NCI-H2029 (cell line): Measurements from ENCODE around the gene TBATA.
A peak's percentile ranks its signal among the peaks of the same experiment; 100 is the strongest.

Experiments
- DNase-seq: peaks from one replicate; lab custom pipeline; 2025; lab: John Stamatoyannopoulos, UW

The TBATA gene, protein sequence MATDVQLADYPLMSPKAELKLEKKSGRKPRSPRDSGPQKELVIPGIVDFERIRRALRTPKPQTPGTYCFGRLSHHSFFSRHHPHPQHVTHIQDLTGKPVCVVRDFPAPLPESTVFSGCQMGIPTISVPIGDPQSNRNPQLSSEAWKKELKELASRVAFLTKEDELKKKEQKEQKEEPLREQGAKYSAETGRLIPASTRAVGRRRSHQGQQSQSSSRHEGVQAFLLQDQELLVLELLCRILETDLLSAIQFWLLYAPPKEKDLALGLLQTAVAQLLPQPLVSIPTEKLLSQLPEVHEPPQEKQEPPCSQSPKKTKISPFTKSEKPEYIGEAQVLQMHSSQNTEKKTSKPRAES

GRCh38 chr10:70785190-70785589 is at the start of gene TBATA:
Gene TBATA (minus strand): TSS chr10:70785377. CDS start chr10:70783379, 1,998 bp downstream.
- no peak for DNase-seq

DNA sequence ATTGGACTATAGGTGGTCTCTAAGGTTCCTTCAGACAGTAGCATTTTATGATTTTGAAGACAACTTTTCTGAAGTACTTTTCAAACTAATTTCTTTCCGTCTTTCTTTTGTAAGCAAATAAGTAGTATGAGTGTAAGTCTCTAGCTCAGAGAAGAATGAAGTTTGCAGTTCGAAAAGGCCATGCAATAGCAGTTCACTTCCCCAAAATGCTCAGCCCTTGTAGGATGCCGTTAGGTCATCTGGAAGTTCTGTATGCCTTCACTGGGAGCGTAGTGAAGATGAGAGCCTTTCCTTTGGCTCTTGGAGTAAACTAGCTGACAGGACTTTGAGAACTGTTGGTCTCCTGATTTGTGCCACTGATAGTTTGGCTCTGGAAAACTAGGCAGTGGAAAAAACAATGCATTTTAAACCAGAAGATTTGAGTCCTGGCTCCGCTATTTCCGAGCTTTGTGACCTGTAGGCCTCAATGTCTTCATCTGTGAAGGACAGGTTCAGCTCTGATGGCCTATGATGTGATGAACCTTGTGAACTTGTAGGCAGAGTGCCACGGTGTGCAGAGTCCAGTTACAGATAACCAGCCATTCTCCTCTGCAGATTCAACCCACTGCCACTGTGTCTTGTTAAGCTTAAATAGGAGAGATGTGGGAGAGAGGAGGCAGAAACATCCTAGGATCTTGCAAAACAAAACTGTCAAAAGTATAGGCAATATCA is 49.4 kb upstream of the TBATA start:
- no peak for DNase-seq

- DNase-seq: no peak
These were observed 48.8 kb upstream of the TBATA start for GRCh38 chr10:70834021-70834420.

- DNase-seq: no peak
These were observed 48.4 kb upstream of the TBATA start for GRCh38 chr10:70833601-70834000.

DNA sequence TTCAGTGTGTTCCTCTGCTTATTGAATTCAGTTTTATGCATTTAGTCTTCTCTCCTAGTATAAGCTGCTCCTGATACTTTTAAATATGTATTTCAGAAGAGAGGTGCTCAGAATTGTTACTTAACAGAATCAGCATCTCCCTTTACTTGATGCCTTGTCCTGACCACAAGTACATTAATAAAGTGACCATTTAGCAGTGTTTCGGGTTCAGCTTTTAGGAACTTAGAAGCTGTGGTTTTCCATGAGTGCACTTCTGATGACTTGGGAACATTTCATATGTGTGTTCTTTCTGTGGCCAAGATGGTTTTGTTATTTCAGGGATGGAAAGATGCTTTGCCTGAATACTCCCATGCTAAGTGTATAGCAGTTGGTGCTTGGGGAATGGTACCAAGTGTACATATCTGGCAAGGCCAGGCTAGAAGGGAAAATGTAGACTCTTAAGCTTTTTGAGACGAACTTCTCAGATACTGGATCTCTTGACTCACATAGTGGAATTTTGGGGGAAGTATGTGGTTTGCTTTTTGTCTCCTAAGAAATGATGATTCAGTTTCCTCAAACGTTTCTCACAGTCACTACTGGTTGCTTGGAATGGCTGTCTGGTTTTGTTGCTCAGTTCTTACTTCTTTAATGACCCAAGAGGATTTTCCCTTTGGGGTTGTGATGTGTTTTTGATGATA is 47.8 kb upstream of the TBATA start:
- DNase-seq: no peak

DNA sequence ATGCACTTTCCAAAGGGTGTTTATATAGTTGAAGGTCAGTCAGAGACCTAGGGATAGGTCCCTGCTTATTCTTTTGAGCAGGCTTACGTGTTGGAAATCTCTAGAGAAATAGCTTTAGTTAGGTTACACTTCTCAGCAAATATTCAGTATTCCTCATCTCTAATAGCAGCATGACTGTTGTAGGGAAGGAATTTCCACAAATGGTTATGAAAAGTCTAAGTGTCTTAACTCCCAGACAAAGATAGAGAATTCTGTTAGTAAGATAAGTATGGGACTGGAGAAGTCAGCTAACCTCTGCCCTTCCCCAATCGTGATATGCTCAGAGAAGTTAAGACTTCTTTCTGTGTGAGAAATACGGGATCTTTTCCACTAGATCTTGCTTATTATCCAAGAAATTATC is 47.0 kb upstream of the TBATA start:
- DNase-seq: no peak

- DNase-seq: no peak
These were observed 45.0 kb upstream of the TBATA start for GRCh38 chr10:70830164-70830563.

DNA sequence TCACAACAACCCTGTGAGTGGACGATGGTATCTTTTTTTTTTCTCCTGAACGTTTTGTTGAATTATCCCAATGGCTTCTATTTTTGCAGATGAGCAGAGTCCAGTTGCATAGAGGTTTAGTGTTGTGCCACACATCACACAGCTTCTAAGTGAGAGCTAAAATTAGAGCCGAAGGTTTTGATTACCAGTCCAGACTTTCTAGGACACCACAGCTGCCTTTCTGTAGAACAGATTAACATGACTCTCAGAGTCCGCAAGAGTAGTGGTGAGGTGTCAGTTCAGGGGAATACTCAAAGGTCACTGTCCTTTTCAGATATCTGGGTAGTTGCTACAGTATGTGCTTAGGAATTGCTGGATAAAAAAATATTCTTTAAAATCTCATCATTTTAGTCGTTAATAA is 44.4 kb upstream of the TBATA start:
- no peak for DNase-seq

GRCh38 chr10:70828923-70829322 is 43.7 kb upstream of the TBATA start:
- DNase-seq: no peak

DNA sequence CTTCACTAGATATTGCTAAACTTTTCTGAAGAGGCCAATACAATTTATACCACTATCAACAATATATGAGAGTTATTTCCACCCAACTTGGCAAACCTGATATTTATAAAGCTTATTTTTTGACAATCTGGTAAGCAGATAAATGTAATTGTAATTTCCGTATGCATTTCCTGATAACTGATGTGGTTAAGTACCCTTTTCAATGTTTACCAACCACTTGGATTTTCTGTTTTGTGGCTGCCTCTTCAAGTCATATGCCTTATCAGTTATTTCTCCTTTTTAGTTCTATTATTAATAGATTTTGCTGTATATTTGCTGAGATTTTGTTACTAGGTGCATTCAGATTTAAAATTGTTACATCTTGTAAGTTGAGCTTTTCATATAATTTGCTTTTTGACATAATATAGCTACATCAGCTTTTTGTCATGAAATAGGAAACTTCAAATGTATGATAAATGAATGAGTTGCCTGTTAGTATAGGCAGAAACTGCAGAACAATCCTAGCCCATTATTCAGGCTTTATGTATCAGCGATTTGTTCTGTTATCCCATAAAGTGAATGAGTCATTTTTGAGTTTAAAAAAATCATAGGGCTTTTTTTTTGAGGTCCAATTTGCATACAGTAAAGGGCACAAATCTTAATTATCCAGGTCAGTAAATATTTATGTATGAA is 42.0 kb upstream of the TBATA start:
- DNase-seq: no peak

GRCh38 chr10:70822076-70822820 is 37.1 kb upstream of the TBATA start:
- DNase-seq: no peak

DNA sequence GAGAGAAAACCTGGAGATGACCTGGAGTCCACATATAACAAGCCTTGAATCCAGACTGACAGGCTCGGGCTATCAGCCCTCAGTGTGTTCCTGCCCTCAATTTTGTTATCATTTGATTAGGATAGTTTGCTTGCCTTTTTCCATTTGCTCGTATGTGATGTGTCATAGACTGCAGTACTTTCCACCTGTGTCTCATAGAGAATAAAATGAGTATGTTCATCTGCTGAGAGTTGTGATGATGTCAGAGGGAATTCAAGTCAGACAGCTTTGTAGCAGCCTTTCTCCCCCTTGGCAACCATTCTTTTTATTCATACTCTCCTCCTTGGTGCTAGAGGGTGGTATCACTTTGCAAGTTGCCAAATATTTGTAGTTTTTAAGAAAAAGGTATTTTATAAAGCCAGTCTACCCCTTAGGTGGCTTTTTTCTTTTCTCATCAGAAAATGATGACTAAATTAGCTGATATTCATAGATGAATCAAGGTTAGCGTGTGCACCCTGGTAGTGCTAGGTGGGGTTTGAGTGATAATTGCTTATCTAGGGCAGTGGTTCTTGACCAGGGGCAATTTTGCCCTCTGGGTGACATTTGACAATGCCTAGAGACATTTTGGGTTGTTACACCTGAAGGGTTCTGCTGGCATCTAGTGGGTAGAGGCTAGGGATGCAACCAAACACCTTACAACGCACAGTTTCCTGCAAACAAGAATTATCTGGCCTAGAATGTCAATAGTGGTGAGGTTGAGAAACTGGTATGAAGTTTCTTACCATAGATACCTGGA is 36.0 kb upstream of the TBATA start:
- DNase-seq: no peak

GRCh38 chr10:70816220-70816894 is 31.2 kb upstream of the TBATA start:
- no peak for DNase-seq

DNA sequence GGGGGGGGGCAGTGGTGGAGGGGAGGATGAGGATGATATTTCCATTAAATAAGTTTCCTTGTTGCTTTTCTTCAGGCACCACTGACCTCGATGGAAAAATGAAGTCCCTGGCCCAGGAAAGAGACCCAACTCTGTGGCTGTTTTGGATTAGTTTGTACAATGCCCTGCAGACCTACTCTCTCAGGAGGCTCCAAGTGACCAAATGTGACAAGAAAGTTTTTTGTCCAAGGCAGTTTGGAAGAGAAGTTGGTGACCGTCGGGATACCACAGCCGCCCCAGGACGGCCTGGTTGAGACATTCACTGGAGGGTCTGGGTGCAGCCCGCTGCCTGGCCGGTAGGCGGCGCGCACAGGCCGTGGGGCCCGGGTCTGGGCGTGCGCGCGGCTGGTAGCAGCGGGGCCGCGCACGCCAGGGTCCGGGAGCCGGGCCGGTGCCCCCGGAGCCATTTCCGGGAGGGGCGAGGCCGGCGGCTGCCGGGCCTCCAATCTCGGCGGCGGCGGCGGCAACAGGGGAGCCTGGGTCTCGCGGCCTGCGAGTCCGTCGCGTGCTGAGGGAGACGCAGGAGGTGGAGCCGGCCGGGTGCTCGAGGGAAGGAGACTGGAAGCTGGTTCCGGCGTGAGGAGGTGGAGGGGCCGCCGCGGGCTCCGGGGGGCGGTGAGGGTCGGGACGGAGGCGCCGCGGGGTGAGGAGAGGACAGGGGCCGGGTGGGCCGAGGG is 30.5 kb upstream of the TBATA start, which contains the start of gene SGPL1:
SGPL1 (plus strand) TSS at position 445 of the 716 bp plus-strand sequence. CDS start 906 bp downstream, outside the sequence.
- peak; percentile 53 for DNase-seq

- no peak for DNase-seq
These were observed 28.9 kb upstream of the TBATA start for GRCh38 chr10:70814126-70814525.

GRCh38 chr10:70812814-70813213 is 27.6 kb upstream of the TBATA start:
- no peak for DNase-seq

DNA sequence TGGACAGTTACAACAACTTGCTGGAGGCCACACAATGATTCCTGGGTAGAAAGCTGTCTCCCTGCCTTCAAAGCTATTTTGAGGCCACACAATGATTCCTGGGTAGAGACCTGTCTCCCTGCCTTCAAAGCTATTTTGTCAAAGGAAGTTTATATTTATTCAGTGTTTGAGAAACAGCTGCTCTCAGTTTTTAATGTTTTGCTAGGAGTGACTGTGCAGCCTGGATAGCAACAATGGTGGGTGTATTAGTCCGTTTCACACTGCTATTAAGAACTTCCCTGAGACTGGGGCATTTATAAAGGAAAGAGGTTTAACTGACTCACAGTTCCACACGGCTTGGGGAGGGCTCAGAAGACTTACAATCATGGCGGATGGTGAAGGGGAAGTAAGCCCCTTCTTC is 26.7 kb upstream of the TBATA start:
- no peak for DNase-seq

DNA sequence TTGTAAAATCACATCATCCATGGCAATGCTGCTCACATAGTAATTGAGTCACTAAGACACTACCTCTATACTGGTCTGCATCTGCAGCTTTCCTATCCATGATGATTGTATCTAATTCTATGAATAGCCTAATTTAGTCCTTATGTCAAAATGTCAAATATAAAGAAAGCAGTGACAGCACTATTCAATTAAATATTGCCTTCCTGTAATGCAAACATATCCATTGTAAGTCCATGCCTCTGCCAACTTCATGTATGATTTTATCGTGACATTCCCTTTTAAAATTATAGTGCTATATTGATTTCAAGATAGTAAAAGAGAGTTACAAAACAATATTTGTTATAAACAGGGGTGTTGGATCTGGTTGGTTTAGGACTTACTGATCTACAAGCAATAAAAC is 25.8 kb upstream of the TBATA start:
- DNase-seq: no peak

DNA sequence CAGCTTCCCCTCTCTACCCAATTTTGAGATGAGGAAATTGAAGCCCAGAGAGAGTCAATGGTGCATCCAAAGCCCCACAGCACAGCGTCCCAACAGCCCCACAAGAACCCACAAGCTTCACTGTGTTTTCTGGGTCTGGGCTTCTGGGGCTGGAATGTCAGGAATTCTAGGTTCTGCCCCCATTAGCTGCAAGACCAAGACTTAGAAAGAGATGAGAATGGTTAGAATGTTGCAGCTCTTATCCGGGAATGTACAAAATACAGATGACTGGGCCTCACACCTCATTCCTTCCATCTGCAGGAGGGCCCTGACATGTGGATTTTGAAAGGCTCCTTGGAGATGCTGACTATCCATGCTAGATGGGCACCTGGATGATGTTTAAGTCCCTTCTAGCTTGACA is 24.5 kb upstream of the TBATA start:
- DNase-seq: no peak
